ENCODE measurements around the gene BBS10.

DNA sequence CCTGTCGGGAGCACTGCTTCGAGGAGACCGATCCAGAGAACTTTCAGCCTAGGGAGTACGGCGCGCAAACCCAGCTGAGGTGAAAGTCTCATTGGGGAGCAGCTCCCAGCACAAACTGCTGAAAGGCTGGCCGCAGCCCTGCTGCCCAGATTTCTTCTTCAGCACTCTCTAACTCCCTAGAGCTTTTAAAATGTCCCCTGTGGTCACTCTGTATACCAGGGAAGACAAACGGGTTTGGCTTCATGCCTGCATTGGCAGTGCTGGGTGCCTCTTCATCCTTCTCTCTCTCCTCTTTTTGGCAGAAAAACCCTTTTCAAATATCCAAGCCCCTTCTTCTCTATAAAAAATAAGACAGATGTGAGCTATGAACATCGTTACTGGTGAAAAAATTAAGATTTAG is 34.9 kb downstream of the BBS10 start:
- TF ChIP-seq, protein P1, sequence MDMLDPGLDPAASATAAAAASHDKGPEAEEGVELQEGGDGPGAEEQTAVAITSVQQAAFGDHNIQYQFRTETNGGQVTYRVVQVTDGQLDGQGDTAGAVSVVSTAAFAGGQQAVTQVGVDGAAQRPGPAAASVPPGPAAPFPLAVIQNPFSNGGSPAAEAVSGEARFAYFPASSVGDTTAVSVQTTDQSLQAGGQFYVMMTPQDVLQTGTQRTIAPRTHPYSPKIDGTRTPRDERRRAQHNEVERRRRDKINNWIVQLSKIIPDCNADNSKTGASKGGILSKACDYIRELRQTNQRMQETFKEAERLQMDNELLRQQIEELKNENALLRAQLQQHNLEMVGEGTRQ (CRISPR knock-in tag; IDR thresholded peaks at IDR 0.05) = no peak
- TF ChIP-seq, protein P2, sequence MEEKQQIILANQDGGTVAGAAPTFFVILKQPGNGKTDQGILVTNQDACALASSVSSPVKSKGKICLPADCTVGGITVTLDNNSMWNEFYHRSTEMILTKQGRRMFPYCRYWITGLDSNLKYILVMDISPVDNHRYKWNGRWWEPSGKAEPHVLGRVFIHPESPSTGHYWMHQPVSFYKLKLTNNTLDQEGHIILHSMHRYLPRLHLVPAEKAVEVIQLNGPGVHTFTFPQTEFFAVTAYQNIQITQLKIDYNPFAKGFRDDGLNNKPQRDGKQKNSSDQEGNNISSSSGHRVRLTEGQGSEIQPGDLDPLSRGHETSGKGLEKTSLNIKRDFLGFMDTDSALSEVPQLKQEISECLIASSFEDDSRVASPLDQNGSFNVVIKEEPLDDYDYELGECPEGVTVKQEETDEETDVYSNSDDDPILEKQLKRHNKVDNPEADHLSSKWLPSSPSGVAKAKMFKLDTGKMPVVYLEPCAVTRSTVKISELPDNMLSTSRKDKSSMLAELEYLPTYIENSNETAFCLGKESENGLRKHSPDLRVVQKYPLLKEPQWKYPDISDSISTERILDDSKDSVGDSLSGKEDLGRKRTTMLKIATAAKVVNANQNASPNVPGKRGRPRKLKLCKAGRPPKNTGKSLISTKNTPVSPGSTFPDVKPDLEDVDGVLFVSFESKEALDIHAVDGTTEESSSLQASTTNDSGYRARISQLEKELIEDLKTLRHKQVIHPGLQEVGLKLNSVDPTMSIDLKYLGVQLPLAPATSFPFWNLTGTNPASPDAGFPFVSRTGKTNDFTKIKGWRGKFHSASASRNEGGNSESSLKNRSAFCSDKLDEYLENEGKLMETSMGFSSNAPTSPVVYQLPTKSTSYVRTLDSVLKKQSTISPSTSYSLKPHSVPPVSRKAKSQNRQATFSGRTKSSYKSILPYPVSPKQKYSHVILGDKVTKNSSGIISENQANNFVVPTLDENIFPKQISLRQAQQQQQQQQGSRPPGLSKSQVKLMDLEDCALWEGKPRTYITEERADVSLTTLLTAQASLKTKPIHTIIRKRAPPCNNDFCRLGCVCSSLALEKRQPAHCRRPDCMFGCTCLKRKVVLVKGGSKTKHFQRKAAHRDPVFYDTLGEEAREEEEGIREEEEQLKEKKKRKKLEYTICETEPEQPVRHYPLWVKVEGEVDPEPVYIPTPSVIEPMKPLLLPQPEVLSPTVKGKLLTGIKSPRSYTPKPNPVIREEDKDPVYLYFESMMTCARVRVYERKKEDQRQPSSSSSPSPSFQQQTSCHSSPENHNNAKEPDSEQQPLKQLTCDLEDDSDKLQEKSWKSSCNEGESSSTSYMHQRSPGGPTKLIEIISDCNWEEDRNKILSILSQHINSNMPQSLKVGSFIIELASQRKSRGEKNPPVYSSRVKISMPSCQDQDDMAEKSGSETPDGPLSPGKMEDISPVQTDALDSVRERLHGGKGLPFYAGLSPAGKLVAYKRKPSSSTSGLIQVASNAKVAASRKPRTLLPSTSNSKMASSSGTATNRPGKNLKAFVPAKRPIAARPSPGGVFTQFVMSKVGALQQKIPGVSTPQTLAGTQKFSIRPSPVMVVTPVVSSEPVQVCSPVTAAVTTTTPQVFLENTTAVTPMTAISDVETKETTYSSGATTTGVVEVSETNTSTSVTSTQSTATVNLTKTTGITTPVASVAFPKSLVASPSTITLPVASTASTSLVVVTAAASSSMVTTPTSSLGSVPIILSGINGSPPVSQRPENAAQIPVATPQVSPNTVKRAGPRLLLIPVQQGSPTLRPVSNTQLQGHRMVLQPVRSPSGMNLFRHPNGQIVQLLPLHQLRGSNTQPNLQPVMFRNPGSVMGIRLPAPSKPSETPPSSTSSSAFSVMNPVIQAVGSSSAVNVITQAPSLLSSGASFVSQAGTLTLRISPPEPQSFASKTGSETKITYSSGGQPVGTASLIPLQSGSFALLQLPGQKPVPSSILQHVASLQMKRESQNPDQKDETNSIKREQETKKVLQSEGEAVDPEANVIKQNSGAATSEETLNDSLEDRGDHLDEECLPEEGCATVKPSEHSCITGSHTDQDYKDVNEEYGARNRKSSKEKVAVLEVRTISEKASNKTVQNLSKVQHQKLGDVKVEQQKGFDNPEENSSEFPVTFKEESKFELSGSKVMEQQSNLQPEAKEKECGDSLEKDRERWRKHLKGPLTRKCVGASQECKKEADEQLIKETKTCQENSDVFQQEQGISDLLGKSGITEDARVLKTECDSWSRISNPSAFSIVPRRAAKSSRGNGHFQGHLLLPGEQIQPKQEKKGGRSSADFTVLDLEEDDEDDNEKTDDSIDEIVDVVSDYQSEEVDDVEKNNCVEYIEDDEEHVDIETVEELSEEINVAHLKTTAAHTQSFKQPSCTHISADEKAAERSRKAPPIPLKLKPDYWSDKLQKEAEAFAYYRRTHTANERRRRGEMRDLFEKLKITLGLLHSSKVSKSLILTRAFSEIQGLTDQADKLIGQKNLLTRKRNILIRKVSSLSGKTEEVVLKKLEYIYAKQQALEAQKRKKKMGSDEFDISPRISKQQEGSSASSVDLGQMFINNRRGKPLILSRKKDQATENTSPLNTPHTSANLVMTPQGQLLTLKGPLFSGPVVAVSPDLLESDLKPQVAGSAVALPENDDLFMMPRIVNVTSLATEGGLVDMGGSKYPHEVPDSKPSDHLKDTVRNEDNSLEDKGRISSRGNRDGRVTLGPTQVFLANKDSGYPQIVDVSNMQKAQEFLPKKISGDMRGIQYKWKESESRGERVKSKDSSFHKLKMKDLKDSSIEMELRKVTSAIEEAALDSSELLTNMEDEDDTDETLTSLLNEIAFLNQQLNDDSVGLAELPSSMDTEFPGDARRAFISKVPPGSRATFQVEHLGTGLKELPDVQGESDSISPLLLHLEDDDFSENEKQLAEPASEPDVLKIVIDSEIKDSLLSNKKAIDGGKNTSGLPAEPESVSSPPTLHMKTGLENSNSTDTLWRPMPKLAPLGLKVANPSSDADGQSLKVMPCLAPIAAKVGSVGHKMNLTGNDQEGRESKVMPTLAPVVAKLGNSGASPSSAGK (IDR thresholded peaks at IDR 0.05) = no peak
- TF ChIP-seq SMC3 (conservative IDR thresholded peaks at IDR 0.05; ENCODE audit: insufficient read depth, low read depth, low read length) (no peak), ZNF785 (CRISPR knock-in tag; IDR thresholded peaks at IDR 0.05) (no peak), NR2C1 (IDR thresholded peaks at IDR 0.05) (no peak), NR2C1 (tag; IDR thresholded peaks at IDR 0.05) (no peak), ZBTB1 (CRISPR knock-in tag; IDR thresholded peaks at IDR 0.05; ENCODE audit: borderline replicate concordance, low read depth) (no peak), ESRRA (IDR thresholded peaks at IDR 0.05; ENCODE audit: borderline replicate concordance, low read depth) (no peak), ZNF121 (CRISPR knock-in tag; conservative IDR thresholded peaks at IDR 0.05) (no peak), LEF1 (IDR thresholded peaks at IDR 0.05) (no peak), CBX1 (IDR thresholded peaks at IDR 0.05; ENCODE audit: low read depth) (no peak), SETDB1 (IDR thresholded peaks at IDR 0.05; ENCODE audit: low read length) (no peak), E2F3 (CRISPR knock-in tag; IDR thresholded peaks at IDR 0.05) (no peak), RB1 (IDR thresholded peaks at IDR 0.05; ENCODE audit: low read depth) (no peak)
- TF ChIP-seq, protein P3, sequence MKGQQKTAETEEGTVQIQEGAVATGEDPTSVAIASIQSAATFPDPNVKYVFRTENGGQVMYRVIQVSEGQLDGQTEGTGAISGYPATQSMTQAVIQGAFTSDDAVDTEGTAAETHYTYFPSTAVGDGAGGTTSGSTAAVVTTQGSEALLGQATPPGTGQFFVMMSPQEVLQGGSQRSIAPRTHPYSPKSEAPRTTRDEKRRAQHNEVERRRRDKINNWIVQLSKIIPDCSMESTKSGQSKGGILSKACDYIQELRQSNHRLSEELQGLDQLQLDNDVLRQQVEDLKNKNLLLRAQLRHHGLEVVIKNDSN (CRISPR knock-in tag; IDR thresholded peaks at IDR 0.05) = no peak
